ENCODE data around the gene KIAA1671.

KIAA1671 gene

GRCh38 chr22:25149014-25149413 is 196.5 kb downstream of the KIAA1671 start:
- Histone ChIP-seq H3K9ac (ENCODE audit: low read length) (no peak overlapping the region), H3K4me1 (ENCODE audit: insufficient read depth, low read length) (peaks cover 31% of the 10 kb centered on the region), H3K9me3 (ENCODE audit: low read length) (no peaks in the 10 kb centered on the region), H3K36me3 (ENCODE audit: insufficient read depth, low read length) (no peaks in the 10 kb centered on the region), H3K27ac (ENCODE audit: low read depth, low read length) (no peak overlapping the region), H3K4me3 (ENCODE audit: low read depth in 1 of 2, low read length in 2 of 2) (no peak overlapping the region), H3K27me3 (ENCODE audit: control insufficient read depth in 1 of 2, insufficient read depth in 2 of 2, low read length in 2 of 2) (no peaks in the 10 kb centered on the region)

- Histone ChIP-seq H3K27ac (ENCODE audit: low read depth, low read length) (peak overlapping the region; percentile 36), H3K27me3 (ENCODE audit: control insufficient read depth in 1 of 2, insufficient read depth in 2 of 2, low read length in 2 of 2) (no peaks in the 10 kb centered on the region), H3K9ac (ENCODE audit: low read length) (no peak overlapping the region)
Measured at GRCh38 chr22:25153961-25154666, 201.6 kb downstream of the KIAA1671 start.

GRCh38 chr22:25154667-25154999 is 202.1 kb downstream of the KIAA1671 start:
- no peaks in the 10 kb centered on the region for H3K36me3 ChIP-seq (ENCODE audit: insufficient read depth, low read length)
- peak overlapping the region in 1 of 2 donors; percentile 21 for H3K4me3 ChIP-seq (ENCODE audit: low read depth in 1 of 2, low read length in 2 of 2)
- H3K4me1 ChIP-seq (ENCODE audit: insufficient read depth, low read length), result peaks cover 32% of the 10 kb centered on the region
- no peaks in the 10 kb centered on the region for H3K27me3 ChIP-seq (ENCODE audit: control insufficient read depth in 1 of 2, insufficient read depth in 2 of 2, low read length in 2 of 2)
- H3K9me3 ChIP-seq (ENCODE audit: low read length), result no peaks in the 10 kb centered on the region
- peak overlapping the region; percentile 36 for H3K27ac ChIP-seq (ENCODE audit: low read depth, low read length)
- H3K9ac ChIP-seq (ENCODE audit: low read length), result no peak overlapping the region

More at GRCh38 chr22:25153961-25154666, 201.6 kb downstream of the KIAA1671 start:
- Histone ChIP-seq H3K4me3 (ENCODE audit: low read depth in 1 of 2, low read length in 2 of 2) (no peak overlapping the region), H3K4me1 (ENCODE audit: insufficient read depth, low read length) (peaks cover 27% of the 10 kb centered on the region), H3K36me3 (ENCODE audit: insufficient read depth, low read length) (no peaks in the 10 kb centered on the region), H3K9me3 (ENCODE audit: low read length) (no peaks in the 10 kb centered on the region)

GRCh38 chr22:25156736-25157135 is 204.2 kb downstream of the KIAA1671 start:
- no peaks in the 10 kb centered on the region for H3K27me3 ChIP-seq (ENCODE audit: control insufficient read depth in 1 of 2, insufficient read depth in 2 of 2, low read length in 2 of 2)
- peaks cover 38% of the 10 kb centered on the region for H3K4me1 ChIP-seq (ENCODE audit: insufficient read depth, low read length)
- H3K36me3 ChIP-seq (ENCODE audit: insufficient read depth, low read length), result no peaks in the 10 kb centered on the region
- no peak overlapping the region for H3K4me3 ChIP-seq (ENCODE audit: low read depth in 1 of 2, low read length in 2 of 2)
- H3K27ac ChIP-seq (ENCODE audit: low read depth, low read length), result no peak overlapping the region
- no peak overlapping the region for H3K9ac ChIP-seq (ENCODE audit: low read length)
- H3K9me3 ChIP-seq (ENCODE audit: low read length), result no peaks in the 10 kb centered on the region

- H3K4me3 ChIP-seq (ENCODE audit: low read depth in 1 of 2, low read length in 2 of 2), result no peak overlapping the region
- H3K36me3 ChIP-seq (ENCODE audit: insufficient read depth, low read length), result no peaks in the 10 kb centered on the region
- H3K4me1 ChIP-seq (ENCODE audit: insufficient read depth, low read length), result peaks cover 31% of the 10 kb centered on the region
- no peak overlapping the region for H3K9ac ChIP-seq (ENCODE audit: low read length)
- no peak overlapping the region for H3K27ac ChIP-seq (ENCODE audit: low read depth, low read length)
- no peaks in the 10 kb centered on the region for H3K27me3 ChIP-seq (ENCODE audit: control insufficient read depth in 1 of 2, insufficient read depth in 2 of 2, low read length in 2 of 2)
- no peaks in the 10 kb centered on the region for H3K9me3 ChIP-seq (ENCODE audit: low read length)
Measured at GRCh38 chr22:25159028-25159427, 206.5 kb downstream of the KIAA1671 start.

GRCh38 chr22:25160120-25160996 is 207.8 kb downstream of the KIAA1671 start:
- H3K4me1 ChIP-seq (ENCODE audit: insufficient read depth, low read length), result peaks cover 28% of the 10 kb centered on the region
- no peak overlapping the region for H3K4me3 ChIP-seq (ENCODE audit: low read depth in 1 of 2, low read length in 2 of 2)
- H3K36me3 ChIP-seq (ENCODE audit: insufficient read depth, low read length), result no peaks in the 10 kb centered on the region
- no peak overlapping the region for H3K9ac ChIP-seq (ENCODE audit: low read length)
- no peaks in the 10 kb centered on the region for H3K9me3 ChIP-seq (ENCODE audit: low read length)
- H3K27me3 ChIP-seq (ENCODE audit: control insufficient read depth in 1 of 2, insufficient read depth in 2 of 2, low read length in 2 of 2), result no peaks in the 10 kb centered on the region
- H3K27ac ChIP-seq (ENCODE audit: low read depth, low read length), result no peak overlapping the region

GRCh38 chr22:25161017-25161915 is 208.8 kb downstream of the KIAA1671 start:
- no peaks in the 10 kb centered on the region for H3K27me3 ChIP-seq (ENCODE audit: control insufficient read depth in 1 of 2, insufficient read depth in 2 of 2, low read length in 2 of 2)
- H3K4me3 ChIP-seq (ENCODE audit: low read depth in 1 of 2, low read length in 2 of 2), result no peak overlapping the region
- H3K9ac ChIP-seq (ENCODE audit: low read length), result no peak overlapping the region
- no peak overlapping the region for H3K27ac ChIP-seq (ENCODE audit: low read depth, low read length)
- no peaks in the 10 kb centered on the region for H3K36me3 ChIP-seq (ENCODE audit: insufficient read depth, low read length)
- no peaks in the 10 kb centered on the region for H3K9me3 ChIP-seq (ENCODE audit: low read length)
- peaks cover 34% of the 10 kb centered on the region for H3K4me1 ChIP-seq (ENCODE audit: insufficient read depth, low read length)

GRCh38 chr22:25161916-25162530 is 209.5 kb downstream of the KIAA1671 start:
- H3K36me3 ChIP-seq (ENCODE audit: insufficient read depth, low read length), result no peaks in the 10 kb centered on the region
- H3K4me3 ChIP-seq (ENCODE audit: low read depth in 1 of 2, low read length in 2 of 2), result no peak overlapping the region
- no peak overlapping the region for H3K27ac ChIP-seq (ENCODE audit: low read depth, low read length)
- H3K4me1 ChIP-seq (ENCODE audit: insufficient read depth, low read length), result peaks cover 40% of the 10 kb centered on the region
- H3K9me3 ChIP-seq (ENCODE audit: low read length), result no peaks in the 10 kb centered on the region
- no peaks in the 10 kb centered on the region for H3K27me3 ChIP-seq (ENCODE audit: control insufficient read depth in 1 of 2, insufficient read depth in 2 of 2, low read length in 2 of 2)
- no peak overlapping the region for H3K9ac ChIP-seq (ENCODE audit: low read length)

- Histone ChIP-seq H3K9ac (ENCODE audit: low read length) (no peak overlapping the region), H3K36me3 (ENCODE audit: insufficient read depth, low read length) (no peaks in the 10 kb centered on the region), H3K9me3 (ENCODE audit: low read length) (no peaks in the 10 kb centered on the region), H3K27me3 (ENCODE audit: control insufficient read depth in 1 of 2, insufficient read depth in 2 of 2, low read length in 2 of 2) (no peaks in the 10 kb centered on the region), H3K4me1 (ENCODE audit: insufficient read depth, low read length) (peaks cover 40% of the 10 kb centered on the region), H3K27ac (ENCODE audit: low read depth, low read length) (no peak overlapping the region), H3K4me3 (ENCODE audit: low read depth in 1 of 2, low read length in 2 of 2) (no peak overlapping the region)
Measured at GRCh38 chr22:25162561-25162960, 210.0 kb downstream of the KIAA1671 start.

- H3K4me3 ChIP-seq (ENCODE audit: low read depth in 1 of 2, low read length in 2 of 2), result no peak overlapping the region
- H3K4me1 ChIP-seq (ENCODE audit: insufficient read depth, low read length), result peaks cover 29% of the 10 kb centered on the region
- no peak overlapping the region for H3K9ac ChIP-seq (ENCODE audit: low read length)
- no peaks in the 10 kb centered on the region for H3K27me3 ChIP-seq (ENCODE audit: control insufficient read depth in 1 of 2, insufficient read depth in 2 of 2, low read length in 2 of 2)
- no peaks in the 10 kb centered on the region for H3K36me3 ChIP-seq (ENCODE audit: insufficient read depth, low read length)
- H3K9me3 ChIP-seq (ENCODE audit: low read length), result no peaks in the 10 kb centered on the region
- peak overlapping the region; percentile 56 for H3K27ac ChIP-seq (ENCODE audit: low read depth, low read length)
Measured at GRCh38 chr22:25165785-25166184, 213.3 kb downstream of the KIAA1671 start.
